ENCODE results near the gene ZNF385C.

DNA sequence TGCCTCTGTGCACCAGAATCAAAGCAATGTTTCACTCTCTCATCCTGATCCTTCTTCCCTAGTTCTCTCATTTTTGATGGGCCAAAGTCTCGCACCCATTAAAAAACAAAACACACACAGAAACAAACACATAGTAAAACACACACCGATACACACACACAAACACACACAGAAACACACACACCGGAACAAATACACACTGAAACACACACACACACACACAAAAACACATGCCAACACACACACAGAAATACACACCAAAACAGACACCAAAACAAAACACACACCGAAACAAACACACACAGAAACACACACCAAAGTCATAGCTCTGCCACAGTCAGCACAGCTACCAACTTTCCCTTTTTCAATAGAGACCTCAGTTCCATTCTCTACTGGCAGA lies 33.0 kb upstream of the ZNF385C start:
- no peak for TF ChIP-seq JUNB (IDR thresholded peaks at IDR 0.05)
- no peak for TF ChIP-seq HDAC2 (IDR thresholded peaks at IDR 0.05)
- TF ChIP-seq, protein P1, sequence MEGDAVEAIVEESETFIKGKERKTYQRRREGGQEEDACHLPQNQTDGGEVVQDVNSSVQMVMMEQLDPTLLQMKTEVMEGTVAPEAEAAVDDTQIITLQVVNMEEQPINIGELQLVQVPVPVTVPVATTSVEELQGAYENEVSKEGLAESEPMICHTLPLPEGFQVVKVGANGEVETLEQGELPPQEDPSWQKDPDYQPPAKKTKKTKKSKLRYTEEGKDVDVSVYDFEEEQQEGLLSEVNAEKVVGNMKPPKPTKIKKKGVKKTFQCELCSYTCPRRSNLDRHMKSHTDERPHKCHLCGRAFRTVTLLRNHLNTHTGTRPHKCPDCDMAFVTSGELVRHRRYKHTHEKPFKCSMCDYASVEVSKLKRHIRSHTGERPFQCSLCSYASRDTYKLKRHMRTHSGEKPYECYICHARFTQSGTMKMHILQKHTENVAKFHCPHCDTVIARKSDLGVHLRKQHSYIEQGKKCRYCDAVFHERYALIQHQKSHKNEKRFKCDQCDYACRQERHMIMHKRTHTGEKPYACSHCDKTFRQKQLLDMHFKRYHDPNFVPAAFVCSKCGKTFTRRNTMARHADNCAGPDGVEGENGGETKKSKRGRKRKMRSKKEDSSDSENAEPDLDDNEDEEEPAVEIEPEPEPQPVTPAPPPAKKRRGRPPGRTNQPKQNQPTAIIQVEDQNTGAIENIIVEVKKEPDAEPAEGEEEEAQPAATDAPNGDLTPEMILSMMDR (IDR thresholded peaks at IDR 0.05), result no peak
